Measurements from ENCODE around the gene CYP4A11.

GRCh38 chr1:46937270-46937669 is 4.0 kb downstream of the CYP4A11 start:
- TF ChIP-seq, protein P1, sequence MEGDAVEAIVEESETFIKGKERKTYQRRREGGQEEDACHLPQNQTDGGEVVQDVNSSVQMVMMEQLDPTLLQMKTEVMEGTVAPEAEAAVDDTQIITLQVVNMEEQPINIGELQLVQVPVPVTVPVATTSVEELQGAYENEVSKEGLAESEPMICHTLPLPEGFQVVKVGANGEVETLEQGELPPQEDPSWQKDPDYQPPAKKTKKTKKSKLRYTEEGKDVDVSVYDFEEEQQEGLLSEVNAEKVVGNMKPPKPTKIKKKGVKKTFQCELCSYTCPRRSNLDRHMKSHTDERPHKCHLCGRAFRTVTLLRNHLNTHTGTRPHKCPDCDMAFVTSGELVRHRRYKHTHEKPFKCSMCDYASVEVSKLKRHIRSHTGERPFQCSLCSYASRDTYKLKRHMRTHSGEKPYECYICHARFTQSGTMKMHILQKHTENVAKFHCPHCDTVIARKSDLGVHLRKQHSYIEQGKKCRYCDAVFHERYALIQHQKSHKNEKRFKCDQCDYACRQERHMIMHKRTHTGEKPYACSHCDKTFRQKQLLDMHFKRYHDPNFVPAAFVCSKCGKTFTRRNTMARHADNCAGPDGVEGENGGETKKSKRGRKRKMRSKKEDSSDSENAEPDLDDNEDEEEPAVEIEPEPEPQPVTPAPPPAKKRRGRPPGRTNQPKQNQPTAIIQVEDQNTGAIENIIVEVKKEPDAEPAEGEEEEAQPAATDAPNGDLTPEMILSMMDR (conservative IDR thresholded peaks at IDR 0.05; ENCODE audit: low read depth in 2 of 2), result no peak
- TF ChIP-seq EZH2 (IDR thresholded peaks at IDR 0.05; ENCODE audit: low read depth, unreplicated experiment) (no peak), ETS1 (IDR thresholded peaks at IDR 0.05) (no peak), POLR2AphosphoS5 (IDR thresholded peaks at IDR 0.05; ENCODE audit: low read depth) (no peak), EZH2phosphoT487 (IDR thresholded peaks at IDR 0.05; ENCODE audit: unreplicated experiment) (no peak), CREB1 (CRISPR knock-in tag; IDR thresholded peaks at IDR 0.05; ENCODE audit: low read depth) (no peak), ZNF114 (CRISPR knock-in tag; IDR thresholded peaks at IDR 0.05) (no peak)
- TF ChIP-seq, protein P2, sequence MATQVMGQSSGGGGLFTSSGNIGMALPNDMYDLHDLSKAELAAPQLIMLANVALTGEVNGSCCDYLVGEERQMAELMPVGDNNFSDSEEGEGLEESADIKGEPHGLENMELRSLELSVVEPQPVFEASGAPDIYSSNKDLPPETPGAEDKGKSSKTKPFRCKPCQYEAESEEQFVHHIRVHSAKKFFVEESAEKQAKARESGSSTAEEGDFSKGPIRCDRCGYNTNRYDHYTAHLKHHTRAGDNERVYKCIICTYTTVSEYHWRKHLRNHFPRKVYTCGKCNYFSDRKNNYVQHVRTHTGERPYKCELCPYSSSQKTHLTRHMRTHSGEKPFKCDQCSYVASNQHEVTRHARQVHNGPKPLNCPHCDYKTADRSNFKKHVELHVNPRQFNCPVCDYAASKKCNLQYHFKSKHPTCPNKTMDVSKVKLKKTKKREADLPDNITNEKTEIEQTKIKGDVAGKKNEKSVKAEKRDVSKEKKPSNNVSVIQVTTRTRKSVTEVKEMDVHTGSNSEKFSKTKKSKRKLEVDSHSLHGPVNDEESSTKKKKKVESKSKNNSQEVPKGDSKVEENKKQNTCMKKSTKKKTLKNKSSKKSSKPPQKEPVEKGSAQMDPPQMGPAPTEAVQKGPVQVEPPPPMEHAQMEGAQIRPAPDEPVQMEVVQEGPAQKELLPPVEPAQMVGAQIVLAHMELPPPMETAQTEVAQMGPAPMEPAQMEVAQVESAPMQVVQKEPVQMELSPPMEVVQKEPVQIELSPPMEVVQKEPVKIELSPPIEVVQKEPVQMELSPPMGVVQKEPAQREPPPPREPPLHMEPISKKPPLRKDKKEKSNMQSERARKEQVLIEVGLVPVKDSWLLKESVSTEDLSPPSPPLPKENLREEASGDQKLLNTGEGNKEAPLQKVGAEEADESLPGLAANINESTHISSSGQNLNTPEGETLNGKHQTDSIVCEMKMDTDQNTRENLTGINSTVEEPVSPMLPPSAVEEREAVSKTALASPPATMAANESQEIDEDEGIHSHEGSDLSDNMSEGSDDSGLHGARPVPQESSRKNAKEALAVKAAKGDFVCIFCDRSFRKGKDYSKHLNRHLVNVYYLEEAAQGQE (IDR thresholded peaks at IDR 0.05; ENCODE audit: unreplicated experiment), result no peak

Measured in GM23338 (cell line).